GM21360 (cell line): ENCODE results near the gene TWIST2.

ENCODE experiments used
- ATAC-seq: cut with Tn5 transposase; IDR thresholded peaks from one replicate; pipeline ENCODE4 v1.9.1; 2021; ENCODE audit warnings: mild to moderate bottlenecking, moderate library complexity; ENCODE audit not compliant: unreplicated experiment

The TWIST2 gene

GRCh38 chr2:238847841-238848690, at the start of gene TWIST2:
Gene TWIST2 (plus strand): TSS chr2:238848085. CDS start chr2:238848216, 131 bp downstream.
- no peak for ATAC-seq

DNA sequence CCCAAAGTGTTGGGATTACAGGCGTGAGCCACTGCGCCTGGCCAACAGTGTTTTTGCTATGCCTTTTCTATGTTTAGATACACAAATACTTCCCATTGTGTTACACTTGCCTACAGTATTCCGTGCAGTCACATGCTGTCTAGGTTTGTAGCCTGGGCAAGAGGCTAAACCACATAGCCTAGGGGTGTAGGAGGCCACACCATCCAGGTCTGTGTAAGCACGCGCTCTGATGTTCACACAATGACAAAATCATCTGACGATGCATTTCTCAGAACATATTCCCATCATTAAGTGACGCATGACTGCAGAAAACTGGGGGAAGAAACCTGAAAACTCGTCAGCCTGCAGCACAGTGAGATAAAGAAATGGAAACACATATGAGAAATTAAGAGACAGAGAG, 46.1 kb upstream of the TWIST2 start:
- no peak for ATAC-seq

- no peak for ATAC-seq
Measured at GRCh38 chr2:238802957-238803356, 44.9 kb upstream of the TWIST2 start.

DNA sequence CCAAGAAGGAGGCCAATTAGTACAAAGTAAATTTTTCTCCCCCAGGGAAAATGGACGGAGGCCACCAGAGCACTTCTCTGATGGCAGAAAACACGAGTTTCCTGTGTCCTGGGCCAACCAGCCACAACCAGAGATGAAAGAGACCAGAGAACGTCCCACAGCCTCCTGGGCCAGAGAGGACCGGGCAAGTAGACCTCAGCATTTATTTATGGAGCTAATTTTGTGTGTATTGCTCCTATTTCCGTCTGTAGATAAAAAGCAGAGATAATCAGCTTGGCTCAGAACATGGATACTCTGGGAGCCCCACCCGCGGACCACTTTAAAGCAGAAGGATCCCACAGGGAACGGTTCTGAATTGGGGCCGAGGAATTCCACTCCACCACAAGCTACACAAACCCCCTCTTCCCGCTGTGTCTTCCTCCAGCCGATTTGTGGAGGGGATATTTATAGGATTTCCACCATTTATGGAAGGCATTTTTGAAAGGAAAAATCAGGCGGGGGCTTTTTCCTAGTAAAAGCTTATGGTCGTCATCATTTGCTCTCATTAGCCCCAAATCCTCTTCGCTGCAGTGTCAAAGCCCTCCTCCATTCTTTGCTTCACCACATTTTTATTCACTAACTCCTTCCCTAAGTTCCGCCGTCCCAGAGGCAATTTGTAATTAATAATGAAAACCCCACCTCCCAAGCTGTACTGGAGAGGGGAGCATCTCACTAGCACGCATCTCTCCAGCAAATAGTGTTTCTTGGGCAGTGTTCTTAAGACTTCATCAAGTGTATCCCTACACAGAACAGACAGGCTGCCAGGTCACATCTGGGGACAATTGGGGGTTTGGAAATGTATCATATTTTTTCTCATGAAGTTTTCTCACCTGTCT, 43.7 kb upstream of the TWIST2 start:
- ATAC-seq = no peak

DNA sequence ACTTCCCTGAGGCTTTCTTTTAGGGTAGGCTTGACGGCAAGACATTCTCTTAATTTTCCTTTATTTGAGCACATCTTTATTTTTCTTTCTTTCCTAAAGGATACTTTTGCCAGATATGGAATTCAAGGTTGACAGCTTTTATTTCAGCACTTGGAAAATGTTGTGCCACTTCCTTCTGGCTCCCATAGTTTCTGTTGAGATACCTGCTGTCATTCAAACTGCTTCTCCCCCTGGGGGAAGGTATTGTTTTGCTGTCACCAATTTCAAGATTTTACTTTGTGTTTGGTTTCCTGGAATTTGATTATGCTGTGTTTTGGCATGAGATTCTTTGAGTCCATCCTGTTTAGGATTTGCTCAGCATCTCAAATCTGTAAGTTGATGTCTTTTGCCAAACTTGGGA, 39.1 kb upstream of the TWIST2 start:
- ATAC-seq = no peak

- no peak for ATAC-seq
Measured at GRCh38 chr2:238810321-238810720, 37.6 kb upstream of the TWIST2 start.

GRCh38 chr2:238811293-238811692, 36.6 kb upstream of the TWIST2 start:
- ATAC-seq = no peak

DNA sequence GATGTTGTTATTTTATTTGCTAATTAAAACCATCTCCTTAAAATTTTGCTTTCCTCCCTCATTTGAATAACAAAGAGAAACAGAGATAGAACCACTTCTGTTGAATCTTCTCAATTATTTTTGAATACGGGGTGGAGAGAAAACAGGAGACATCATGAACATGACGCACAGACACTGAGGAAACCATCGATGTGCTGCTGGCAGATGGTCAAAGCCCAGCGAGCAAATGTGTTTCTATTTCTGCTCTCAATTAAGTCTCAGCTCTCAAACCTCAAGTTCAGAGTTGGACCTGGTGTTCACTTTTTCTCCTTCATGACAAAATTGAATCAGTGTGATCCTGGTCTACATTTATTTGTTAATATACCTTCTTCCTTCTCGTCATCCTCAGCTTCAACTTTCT, 36.1 kb upstream of the TWIST2 start:
- no peak for ATAC-seq

DNA sequence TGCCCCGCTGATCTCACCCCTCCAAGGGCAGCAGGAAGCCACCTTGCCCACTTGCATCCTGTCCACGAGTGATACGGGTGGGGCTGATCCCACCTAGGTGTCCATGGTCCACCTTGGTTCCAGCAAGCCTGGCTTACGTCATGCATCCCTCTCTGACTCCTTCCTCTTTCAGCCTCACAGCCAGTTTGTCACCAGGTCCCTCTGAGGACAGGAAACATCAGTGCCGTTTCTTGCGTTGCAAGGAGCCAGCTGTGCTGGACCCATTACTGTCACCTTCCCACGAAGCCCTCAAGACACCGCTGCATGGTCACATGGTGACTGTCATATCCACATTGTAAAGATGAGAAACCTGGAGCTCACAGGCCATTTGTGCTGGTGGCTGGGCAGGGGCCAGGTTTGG, 34.8 kb upstream of the TWIST2 start:
- no peak for ATAC-seq

GRCh38 chr2:238814815-238815214, 33.1 kb upstream of the TWIST2 start:
- ATAC-seq = no peak

- ATAC-seq = no peak
Measured at GRCh38 chr2:238816291-238816690, 31.6 kb upstream of the TWIST2 start.

DNA sequence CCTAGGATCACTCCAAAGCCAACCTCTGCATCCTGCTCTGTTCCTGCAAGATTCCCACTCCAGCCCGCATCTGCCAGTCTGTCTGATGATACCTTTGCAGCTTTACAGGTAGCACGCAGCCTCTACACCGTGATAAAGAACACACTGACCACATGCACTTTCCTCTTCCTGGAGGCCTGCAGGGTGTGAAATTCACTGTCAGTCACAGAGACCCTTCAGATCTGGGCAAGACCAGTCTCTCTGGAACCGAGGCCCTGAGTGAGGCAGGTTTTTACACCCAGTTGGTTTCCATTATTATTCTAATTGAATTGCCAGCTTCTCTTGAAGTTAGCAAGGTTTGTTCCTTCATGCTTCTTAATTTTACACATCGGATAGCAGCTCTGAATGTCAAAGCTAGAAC, 30.5 kb upstream of the TWIST2 start:
- ATAC-seq = no peak

DNA sequence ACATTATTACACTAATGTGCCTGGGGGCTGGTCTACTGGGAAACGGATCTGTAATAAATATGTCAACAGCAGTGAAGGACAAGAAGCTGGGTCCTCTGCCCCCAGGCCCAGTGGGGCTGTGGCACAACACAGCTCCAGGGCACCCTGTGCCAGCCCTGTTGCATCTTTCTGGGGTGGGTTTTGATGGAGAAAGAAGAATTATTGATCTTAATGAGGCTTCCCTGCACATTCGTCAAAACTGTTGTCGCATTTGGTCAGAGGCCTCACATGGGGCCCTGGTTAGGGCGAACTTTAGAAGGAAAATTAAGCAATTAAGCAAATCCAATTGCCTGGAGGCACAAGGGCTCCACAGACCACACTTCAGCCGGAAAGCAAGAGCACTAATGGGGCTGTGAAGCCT, 30.0 kb upstream of the TWIST2 start:
- ATAC-seq = no peak

DNA sequence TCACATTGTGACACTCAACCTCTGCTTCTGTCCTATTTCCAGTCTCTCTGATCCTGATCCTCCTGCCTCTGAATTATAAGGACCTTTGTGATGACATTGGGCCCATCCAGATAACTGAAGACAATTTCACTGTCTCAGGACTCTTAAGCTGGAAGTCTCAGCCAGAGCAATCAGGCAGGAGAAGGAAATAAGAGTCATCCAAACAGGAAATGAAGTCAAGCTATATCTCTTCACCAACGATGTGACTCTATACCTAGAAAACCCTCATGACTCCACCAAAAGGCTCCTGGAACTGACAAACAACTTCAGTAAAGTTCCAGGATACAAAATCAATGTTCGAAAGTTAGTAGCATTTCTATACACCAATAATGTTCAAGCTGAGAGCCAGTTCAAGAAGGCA, 29.3 kb upstream of the TWIST2 start:
- ATAC-seq = no peak

DNA sequence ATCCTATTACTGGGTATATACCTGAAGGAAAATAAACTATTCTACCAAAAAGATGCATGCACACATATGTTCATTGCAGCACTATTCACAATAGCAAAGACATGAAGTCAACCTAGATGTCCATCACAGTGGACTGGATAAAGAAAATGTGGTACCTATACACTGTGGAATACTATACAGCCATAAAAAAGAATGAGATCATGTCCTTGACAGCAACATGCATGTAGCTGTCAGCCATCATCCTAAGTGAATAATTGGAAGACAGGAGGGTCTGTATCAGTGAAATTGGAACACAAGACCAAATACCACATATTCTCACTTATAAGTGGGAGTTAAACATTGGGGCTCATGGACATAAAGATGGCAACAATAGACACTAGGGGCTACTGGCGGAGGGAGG, 27.7 kb upstream of the TWIST2 start:
- ATAC-seq = no peak

DNA sequence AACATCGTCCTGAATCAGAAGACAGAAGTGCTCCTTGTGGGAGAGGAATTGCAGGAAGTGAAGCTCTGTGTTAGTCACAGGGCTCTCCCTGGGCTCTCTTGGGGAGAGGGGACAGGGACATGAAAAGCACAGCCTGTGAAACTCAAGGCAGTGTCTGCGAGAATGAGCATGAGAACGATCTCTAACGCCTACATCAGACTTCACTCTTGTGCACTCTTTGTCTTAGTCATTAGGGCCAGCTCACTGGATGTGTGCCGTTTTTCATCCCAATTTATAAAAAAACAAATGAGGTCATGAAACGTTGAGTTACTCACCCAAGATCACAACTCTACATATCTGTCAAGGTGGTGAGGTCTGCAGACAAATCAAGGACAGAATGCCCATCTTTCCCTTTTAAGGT, 27.0 kb upstream of the TWIST2 start:
- ATAC-seq = no peak

GRCh38 chr2:238821391-238821790, 26.5 kb upstream of the TWIST2 start:
- ATAC-seq = no peak

DNA sequence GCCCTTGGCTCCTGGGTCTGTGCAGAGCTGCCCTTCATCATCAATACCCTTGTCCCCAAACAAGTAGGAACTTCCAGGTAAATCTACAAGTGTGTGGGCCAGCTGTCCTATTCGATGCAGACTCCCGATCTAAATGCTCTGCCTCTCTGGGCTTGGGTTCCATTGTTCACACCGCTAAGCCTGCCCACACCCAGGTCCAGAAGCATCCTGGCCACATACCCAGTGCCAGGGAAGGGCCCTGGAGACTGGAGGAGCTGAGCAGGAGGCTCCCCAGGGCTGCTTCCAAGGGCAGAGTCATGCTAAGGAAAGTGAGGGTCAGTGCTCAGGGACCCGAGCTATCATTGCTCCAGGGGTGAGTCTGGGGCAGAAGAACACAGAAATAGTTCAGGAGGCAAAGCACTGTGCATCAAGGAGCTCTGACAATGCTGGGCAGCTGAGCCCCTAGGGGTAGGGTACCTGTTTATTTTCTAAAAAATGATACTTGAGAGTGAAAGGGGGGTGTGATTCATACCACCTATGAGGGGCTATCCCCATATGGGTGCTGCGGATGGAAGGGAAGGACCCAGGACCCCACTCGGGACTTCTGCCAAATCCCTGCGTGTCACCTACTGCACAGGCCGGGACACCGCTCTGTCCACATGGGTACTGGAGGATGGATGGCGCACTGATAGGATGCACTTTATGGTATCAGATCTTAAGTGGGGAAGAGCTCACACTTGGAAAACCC, 25.8 kb upstream of the TWIST2 start:
- no peak for ATAC-seq

DNA sequence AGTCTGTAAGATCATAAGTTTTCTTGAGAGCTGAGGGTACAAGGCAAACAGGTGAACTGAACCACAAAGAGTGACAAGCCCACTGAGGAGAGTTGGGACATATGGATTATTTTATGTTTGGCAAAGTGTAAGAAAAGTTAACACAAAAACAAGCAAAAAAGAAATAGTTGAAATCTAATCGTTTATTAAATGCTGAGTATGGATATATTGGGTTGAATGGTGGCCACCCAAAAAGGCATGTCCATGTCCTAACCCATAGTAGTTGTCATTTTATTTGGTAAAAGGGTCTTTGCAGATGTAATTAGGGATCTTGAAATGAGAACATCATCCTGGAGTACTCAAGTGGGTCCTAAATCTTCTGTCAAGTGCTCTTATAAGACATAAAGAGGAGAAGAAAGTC, 24.9 kb upstream of the TWIST2 start:
- ATAC-seq = no peak

- no peak for ATAC-seq
Measured at GRCh38 chr2:238831177-238831576, 16.7 kb upstream of the TWIST2 start.

GRCh38 chr2:238834982-238835381, 12.9 kb upstream of the TWIST2 start:
- ATAC-seq = no peak
